PFSK-1 (cell line): ENCODE results near the gene TPD52L2.

Experiments used
- POLR2AphosphoS5 ChIP-seq: IDR thresholded peaks from 2 replicates; pipeline ENCODE4 v1.6.1; 2012; ENCODE audit warnings: low read depth, mild to moderate bottlenecking, control low read depth, low read length, moderate library complexity
- TAF1 ChIP-seq: IDR thresholded peaks from 2 replicates; pipeline ENCODE4 v1.6.1; 2012; ENCODE audit warnings: low read length, control low read depth, borderline replicate concordance; ENCODE audit not compliant: insufficient read depth

GRCh38 chr20:63924241-63924640, 59.2 kb downstream of the TPD52L2 start:
- TF ChIP-seq TAF1 (no peak), POLR2AphosphoS5 (no peak)
